ENCODE results near the gene CYP39A1. TPM values are rescaled to one million over a fixed set of nuclear protein-coding genes. Genes with fewer than 3 reads are reported as not detected.

Gene CYP39A1
- total RNA-seq, 2 donors from 2014 or later: 4.3 to 4.4 TPM

- no peaks in the 10 kb centered on the region for H3K27me3 ChIP-seq
- H3K4me3 ChIP-seq: no peak overlapping the region
- no peaks in the 10 kb centered on the region for H3K9me3 ChIP-seq
- H3K9ac ChIP-seq (ENCODE audit: low read depth in 2 of 2, low read length in 2 of 2): no peak overlapping the region
- TF ChIP-seq, protein P1, sequence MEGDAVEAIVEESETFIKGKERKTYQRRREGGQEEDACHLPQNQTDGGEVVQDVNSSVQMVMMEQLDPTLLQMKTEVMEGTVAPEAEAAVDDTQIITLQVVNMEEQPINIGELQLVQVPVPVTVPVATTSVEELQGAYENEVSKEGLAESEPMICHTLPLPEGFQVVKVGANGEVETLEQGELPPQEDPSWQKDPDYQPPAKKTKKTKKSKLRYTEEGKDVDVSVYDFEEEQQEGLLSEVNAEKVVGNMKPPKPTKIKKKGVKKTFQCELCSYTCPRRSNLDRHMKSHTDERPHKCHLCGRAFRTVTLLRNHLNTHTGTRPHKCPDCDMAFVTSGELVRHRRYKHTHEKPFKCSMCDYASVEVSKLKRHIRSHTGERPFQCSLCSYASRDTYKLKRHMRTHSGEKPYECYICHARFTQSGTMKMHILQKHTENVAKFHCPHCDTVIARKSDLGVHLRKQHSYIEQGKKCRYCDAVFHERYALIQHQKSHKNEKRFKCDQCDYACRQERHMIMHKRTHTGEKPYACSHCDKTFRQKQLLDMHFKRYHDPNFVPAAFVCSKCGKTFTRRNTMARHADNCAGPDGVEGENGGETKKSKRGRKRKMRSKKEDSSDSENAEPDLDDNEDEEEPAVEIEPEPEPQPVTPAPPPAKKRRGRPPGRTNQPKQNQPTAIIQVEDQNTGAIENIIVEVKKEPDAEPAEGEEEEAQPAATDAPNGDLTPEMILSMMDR (IDR thresholded peaks at IDR 0.05): no peak
- intact Hi-C loops (cut with DNase I): no loop called here
- no peak for DNase-seq
- H3K36me3 ChIP-seq: no peaks in the 10 kb centered on the region
- no peaks in the 10 kb centered on the region for H3K4me1 ChIP-seq
- no peak overlapping the region for H3K27ac ChIP-seq
These were observed 60.6 kb downstream of the CYP39A1 start for GRCh38 chr6:46592046-46592445.

GRCh38 chr6:46590765-46591164, 61.9 kb downstream of the CYP39A1 start:
- Histone ChIP-seq H3K9ac (ENCODE audit: low read depth in 2 of 2, low read length in 2 of 2) (no peak overlapping the region), H3K9me3 (no peaks in the 10 kb centered on the region), H3K27me3 (no peaks in the 10 kb centered on the region), H3K27ac (no peak overlapping the region), H3K4me1 (no peaks in the 10 kb centered on the region), H3K36me3 (no peaks in the 10 kb centered on the region), H3K4me3 (no peak overlapping the region)
- TF ChIP-seq, protein P1 (IDR thresholded peaks at IDR 0.05): no peak
- DNase-seq: no peak
- intact Hi-C loops (cut with DNase I): no loop called here

- H3K27ac ChIP-seq: no peak overlapping the region
These were observed 65.7 kb downstream of the CYP39A1 start for GRCh38 chr6:46586906-46587305.

DNA sequence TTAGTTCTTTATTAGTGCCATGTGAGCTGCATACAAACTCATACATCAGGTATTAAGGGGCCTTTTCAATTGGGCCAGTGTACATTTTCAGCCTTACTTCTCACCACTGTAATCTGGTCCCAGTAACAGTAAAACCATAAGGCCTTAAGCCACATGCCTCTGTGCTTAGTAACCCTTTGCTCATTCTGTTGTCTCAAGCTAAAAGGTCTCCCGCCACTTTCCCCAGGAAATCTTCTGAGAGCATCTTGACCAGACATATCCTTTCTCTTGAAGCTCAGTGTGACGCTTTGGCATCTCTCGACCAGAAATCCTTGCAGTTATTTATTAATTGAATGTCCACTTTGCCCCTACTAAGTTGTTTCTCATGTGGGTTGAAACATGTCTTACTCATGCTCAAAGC, 68.0 kb downstream of the CYP39A1 start:
- H3K27ac ChIP-seq: no peak overlapping the region
- H3K9me3 ChIP-seq: no peaks in the 10 kb centered on the region
- no peaks in the 10 kb centered on the region for H3K27me3 ChIP-seq
- intact Hi-C loops (cut with DNase I): no loop called here
- no peaks in the 10 kb centered on the region for H3K4me1 ChIP-seq
- TF ChIP-seq, protein P1 (IDR thresholded peaks at IDR 0.05): no peak
- no peak overlapping the region for H3K9ac ChIP-seq (ENCODE audit: low read depth in 2 of 2, low read length in 2 of 2)
- H3K36me3 ChIP-seq: no peaks in the 10 kb centered on the region
- no peak overlapping the region for H3K4me3 ChIP-seq
- DNase-seq: no peak

More at GRCh38 chr6:46586906-46587305, 65.7 kb downstream of the CYP39A1 start:
- H3K9me3 ChIP-seq: no peaks in the 10 kb centered on the region
- no peaks in the 10 kb centered on the region for H3K36me3 ChIP-seq
- TF ChIP-seq, protein P1 (IDR thresholded peaks at IDR 0.05): no peak
- no peaks in the 10 kb centered on the region for H3K4me1 ChIP-seq
- H3K27me3 ChIP-seq: no peaks in the 10 kb centered on the region
- intact Hi-C loops (cut with DNase I): no loop called here
- H3K9ac ChIP-seq (ENCODE audit: low read depth in 2 of 2, low read length in 2 of 2): no peak overlapping the region
- no peak overlapping the region for H3K4me3 ChIP-seq
- no peak for DNase-seq

- TF ChIP-seq, protein P1 (IDR thresholded peaks at IDR 0.05): no peak
- H3K4me3 ChIP-seq: no peak overlapping the region
- intact Hi-C loops (cut with DNase I): no loop called here
- H3K9ac ChIP-seq (ENCODE audit: low read depth in 2 of 2, low read length in 2 of 2): no peak overlapping the region
- no peaks in the 10 kb centered on the region for H3K4me1 ChIP-seq
- no peaks in the 10 kb centered on the region for H3K36me3 ChIP-seq
- H3K9me3 ChIP-seq: no peaks in the 10 kb centered on the region
- DNase-seq: no peak
- H3K27ac ChIP-seq: peak overlapping the region; percentile 4
- H3K27me3 ChIP-seq: no peaks in the 10 kb centered on the region
These were observed 68.9 kb downstream of the CYP39A1 start for GRCh38 chr6:46583721-46584120.

GRCh38 chr6:46583081-46583480, 69.5 kb downstream of the CYP39A1 start:
- intact Hi-C loops (cut with DNase I): no loop called here
- no peaks in the 10 kb centered on the region for H3K4me1 ChIP-seq
- no peak overlapping the region for H3K4me3 ChIP-seq
- no peak overlapping the region for H3K9ac ChIP-seq (ENCODE audit: low read depth in 2 of 2, low read length in 2 of 2)
- TF ChIP-seq, protein P1 (IDR thresholded peaks at IDR 0.05): no peak
- H3K27me3 ChIP-seq: no peaks in the 10 kb centered on the region
- no peak for DNase-seq
- H3K27ac ChIP-seq: peak overlapping the region; percentile 4
- no peaks in the 10 kb centered on the region for H3K9me3 ChIP-seq
- no peaks in the 10 kb centered on the region for H3K36me3 ChIP-seq
